GM19239 (cell line): ENCODE measurements around the gene ANKRD52.
A peak's percentile ranks its signal among the peaks of the same experiment; 100 is the strongest.
"Not testable (repeated sequence)": the region's sequence is repeated elsewhere in the genome, so short reads cannot be mapped to it uniquely, and the experiment has no call there.

Experiments used
- DNase-seq: peaks from one replicate; pipeline ENCODE4 v3.0.0; 2011; ENCODE audit warnings: low spot score; ENCODE audit not compliant: insufficient read length
- FAIRE-seq: peaks from 2 replicates; lab custom pipeline; 2011; peaks lifted over from hg19 to GRCh38; lab: Jason Lieb, UNC

Gene ANKRD52

DNA sequence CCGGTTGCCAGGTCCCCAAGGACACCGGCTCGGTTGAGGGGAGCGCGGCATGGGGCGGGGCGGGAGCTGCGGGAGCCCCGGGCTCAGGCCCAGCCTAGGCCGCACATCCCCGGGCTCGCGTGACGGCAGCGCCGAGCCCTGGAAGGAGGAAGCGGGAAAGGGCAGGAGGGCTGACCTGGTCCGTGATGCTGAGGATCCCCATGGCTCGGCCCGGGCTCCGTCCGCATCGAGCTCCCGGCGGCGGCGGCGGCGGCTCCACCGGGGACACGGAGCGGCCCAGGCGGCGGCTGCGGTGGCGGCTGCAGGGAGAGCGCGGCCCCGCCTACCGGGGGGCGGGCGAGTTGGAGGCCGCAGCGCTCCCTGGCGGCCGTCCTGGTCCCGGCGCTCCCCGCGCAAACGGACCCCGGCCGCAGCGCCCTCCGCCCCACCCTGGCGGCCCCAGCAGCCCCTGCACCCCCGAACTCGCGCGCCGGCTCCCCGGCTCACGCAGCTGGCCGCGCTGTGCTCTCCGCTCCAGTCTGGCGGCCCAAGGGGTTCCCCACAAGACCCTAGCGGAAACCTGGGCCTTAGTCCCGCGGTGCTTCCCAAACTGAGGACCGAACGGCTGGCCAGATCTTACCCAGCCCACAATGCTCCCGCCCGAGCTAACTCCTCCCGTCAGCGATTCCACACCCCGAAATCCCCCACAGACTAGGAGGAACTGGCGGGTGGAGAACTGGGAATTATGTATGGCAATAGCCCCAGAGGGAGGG is at the start of gene ANKRD52:
Gene ANKRD52, minus strand, starts transcription at position 317 of the 752 bp plus-strand sequence. Its CDS starts 115 bp downstream, at position 202.
- DNase-seq (peak; percentile 95), FAIRE-seq (peak; percentile 72)

DNA sequence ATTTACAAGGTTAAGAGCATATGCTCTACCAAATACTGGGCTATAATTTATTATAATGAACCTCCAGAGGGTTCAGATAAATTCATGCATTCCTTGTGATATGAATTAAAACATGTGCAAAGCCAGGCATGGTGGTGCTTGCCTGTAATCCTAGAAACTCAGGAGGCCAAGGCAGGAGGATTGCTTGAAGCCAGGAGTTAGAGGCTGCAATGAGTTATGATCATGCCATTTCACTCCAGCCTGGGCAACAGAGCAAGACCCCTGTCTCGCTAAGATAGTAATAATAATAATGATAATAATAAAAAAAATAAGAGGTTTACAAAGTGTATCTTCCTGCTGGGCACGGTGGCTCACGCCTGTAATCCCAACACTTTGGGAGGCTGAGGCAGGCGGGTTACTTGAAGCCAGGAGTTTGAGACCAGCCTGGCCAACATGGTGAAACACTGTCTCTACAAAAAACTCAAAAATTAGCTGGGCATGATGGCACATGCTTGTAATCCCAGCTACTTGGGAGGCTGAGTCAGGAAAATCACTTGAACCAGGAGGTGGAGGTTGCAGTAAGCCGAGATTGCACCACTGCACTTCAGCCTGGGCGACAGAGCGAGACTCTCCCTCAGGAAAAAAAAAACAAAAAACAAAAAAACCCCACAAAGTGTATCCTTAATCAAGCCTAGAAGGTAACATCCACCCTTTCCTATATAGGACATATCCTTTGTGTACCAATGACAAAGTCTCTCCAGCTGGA is 49.2 kb upstream of the ANKRD52 start:
- FAIRE-seq, result no peak

DNA sequence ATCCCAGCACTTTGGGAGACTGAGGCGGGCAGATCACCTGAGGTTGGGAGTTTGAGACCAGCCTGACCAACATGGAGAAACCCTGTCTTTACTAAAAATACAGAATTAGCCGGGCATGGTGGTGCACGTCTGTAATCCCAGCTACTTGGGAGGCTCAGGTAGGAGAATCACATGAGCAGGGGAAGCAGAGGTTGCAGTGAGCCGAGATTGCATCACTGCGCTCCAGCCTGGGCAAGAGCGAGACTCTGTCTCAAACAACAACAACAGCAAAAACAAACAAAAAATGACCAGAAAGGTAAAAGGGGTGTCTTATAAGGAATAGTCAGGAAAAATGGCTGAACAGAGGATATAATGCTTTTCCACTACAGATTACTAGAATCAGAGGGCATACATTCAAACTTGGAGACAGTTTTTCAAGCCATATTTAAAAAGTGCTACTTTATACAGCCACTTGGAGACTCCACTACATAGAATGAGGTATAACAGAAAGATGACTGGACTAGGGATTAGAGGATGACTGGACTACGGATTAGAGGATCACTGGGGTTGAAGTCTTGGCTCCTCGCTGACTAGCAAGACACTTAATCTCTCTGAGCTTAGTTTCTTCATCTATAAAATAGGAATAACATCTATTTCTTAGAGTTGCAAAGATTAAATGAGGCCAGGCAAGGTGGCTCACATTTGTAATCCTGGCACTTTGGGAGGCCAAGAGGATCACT is 46.8 kb upstream of the ANKRD52 start:
- no peak for FAIRE-seq
- no peak for DNase-seq

More for the DNA sequence above, 49.2 kb upstream of the ANKRD52 start:
- DNase-seq, result no peak

- FAIRE-seq (no peak), DNase-seq (no peak)
Measured at GRCh38 chr12:56304276-56304675, 46.1 kb upstream of the ANKRD52 start.

- FAIRE-seq, result no peak
- DNase-seq, result no peak
Measured at GRCh38 chr12:56300644-56301464, 42.7 kb upstream of the ANKRD52 start.

- peak; percentile 86 for DNase-seq
- FAIRE-seq, result peak; percentile 95
Measured at GRCh38 chr12:56299853-56300643, 41.9 kb upstream of the ANKRD52 start, which contains the start of gene CS. Gene CS (minus strand): TSS chr12:56300330. CDS start chr12:56300201, 129 bp downstream.

DNA sequence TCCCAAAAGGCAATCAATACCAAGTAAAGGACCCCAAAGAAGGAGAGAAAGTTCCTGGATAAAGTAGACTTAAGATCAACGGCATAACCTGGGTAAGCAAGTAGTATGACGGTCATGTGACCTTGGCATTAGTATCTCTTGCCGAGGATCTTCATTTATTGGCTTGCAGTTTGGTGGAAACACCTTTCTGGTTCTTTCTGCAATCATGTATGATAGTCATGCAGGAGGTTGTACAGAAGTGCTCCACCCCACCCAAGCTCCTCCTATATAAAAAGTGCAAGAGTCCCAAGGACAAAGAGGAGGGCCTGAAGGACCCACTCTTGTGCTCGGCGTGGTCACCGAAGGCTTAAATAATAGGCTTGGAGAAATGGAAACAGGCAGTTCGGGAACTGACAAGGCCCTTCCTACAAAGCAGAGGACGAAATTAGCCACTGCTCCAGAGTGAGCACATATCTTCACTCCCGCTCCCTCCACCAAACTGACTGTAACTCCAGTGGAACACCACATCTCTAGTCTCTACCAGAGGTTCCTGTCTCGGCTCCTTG is 41.2 kb upstream of the ANKRD52 start:
- no peak for FAIRE-seq
- DNase-seq, result no peak

DNA sequence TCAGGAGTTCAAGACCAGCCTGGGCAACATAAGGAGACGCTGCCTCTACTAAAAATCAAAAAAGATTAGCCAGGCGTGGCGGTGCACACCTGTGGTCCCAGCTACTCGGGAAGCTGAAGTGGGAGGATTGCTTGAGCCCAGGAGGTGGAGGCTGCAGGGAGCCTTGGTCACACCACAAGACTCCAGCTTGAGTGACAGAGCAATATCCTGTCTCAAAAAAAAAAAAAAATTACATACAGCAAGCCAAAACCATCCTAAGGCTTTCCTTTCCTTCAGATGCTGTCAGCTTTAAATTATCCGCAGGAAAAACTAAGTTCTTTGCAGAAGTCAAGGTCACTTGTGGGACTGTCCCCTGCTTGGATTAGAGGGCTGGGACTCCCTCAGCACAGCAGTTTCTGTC is 40.6 kb upstream of the ANKRD52 start:
- DNase-seq (no peak), FAIRE-seq (no peak)

GRCh38 chr12:56297400-56297799 is 39.2 kb upstream of the ANKRD52 start:
- FAIRE-seq, result no peak
- DNase-seq, result no peak

- DNase-seq (no peak), FAIRE-seq (no peak)
Measured at GRCh38 chr12:56296295-56296694, 38.1 kb upstream of the ANKRD52 start.

DNA sequence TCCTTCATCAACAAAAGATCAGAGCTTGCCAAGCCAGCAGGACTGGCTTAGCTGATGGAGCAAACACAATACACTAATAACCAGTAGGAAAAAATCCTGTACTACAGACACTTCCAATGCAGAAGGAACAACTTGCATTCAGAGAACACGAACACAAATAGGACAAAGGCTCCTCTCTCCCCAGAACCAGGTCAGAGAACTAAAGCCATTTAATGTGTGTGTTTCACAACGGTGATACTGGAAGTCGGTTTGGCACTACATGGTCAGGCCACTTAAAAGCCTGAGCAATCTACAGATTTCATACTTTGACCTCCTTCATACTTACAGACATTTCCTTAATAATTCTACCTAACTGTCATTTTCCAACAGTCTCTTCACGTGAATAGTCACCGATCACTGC is 35.6 kb upstream of the ANKRD52 start:
- FAIRE-seq, result no peak

GRCh38 chr12:56288705-56289387 is 30.7 kb upstream of the ANKRD52 start:
- FAIRE-seq (no peak), DNase-seq (no peak)

More for the DNA sequence above, 35.6 kb upstream of the ANKRD52 start:
- DNase-seq, result no peak

GRCh38 chr12:56286044-56286830 is 28.1 kb upstream of the ANKRD52 start:
- DNase-seq (no peak), FAIRE-seq (no peak)

DNA sequence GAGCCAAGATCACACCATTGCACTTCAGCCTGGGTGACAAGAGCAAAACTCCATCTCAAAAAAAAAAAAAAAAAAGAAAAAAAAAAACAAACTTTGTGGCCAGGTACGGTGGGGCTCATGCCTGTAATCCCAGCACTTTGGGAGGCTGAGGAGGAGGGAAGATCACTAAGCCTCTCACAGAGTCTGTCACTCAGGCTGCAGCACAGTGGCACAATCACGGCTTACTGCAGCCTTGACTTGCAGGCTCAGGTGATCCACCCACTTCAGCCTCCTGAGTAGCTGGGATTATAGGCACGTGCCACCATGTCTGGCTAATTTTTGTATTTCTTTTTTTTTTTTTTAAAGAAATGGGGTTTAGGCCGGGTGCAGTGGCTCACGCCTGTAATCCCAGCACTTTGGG is 26.1 kb upstream of the ANKRD52 start:
- not testable (repeated sequence) for DNase-seq, FAIRE-seq

DNA sequence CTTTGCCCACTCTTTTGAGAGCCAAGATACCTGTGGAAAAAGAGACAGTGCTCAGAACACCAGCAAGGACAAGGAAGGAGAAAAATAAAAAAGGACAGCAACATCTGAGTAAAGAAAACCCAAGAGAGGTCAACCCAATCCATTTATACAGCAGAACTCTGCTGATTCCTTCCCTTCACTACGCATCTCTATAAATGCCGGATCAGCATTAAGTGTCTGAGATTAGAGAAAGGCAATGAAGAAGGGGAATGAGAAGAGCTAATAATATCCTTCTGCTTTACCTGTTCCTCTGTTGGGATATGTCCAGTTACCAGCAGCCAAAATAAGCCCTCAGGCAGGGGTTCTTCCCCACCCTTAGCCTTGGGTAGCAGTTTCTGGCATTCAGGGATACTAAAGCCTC is 24.4 kb upstream of the ANKRD52 start:
- FAIRE-seq, result no peak
- no peak for DNase-seq

- DNase-seq (no peak), FAIRE-seq (no peak)
Measured at GRCh38 chr12:56282030-56282429, 23.8 kb upstream of the ANKRD52 start.

- no peak for FAIRE-seq
- no peak for DNase-seq
Measured at GRCh38 chr12:56280849-56281248, 22.7 kb upstream of the ANKRD52 start.

DNA sequence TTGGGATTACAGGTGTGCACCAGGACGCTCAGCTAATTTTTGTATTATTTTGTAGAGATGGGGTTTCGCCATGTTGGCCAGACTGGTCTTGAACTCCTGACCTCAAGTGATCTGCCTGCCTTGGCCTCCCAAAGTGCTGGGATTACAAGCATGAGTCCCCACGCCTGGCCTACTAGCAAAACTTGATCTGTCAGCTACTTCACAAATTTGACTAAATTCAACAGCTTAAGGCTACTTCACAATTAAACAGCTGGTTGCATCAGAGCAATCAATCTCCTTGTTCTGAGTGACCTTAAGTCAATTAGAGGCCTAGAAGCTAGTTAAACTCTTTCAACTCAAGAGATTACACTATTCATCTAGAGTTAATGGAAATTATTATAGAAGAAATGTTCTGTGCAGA is 20.7 kb upstream of the ANKRD52 start:
- no peak for DNase-seq
- no peak for FAIRE-seq
